ENCODE data around the gene PKP4. TPM values are rescaled to one million over a fixed set of nuclear protein-coding genes. Genes with fewer than 3 reads are reported as not detected.

PKP4 gene
- total and polyA plus RNA-seq, 7 donors: 14.4 to 41.3 (median 27.5) TPM

DNA sequence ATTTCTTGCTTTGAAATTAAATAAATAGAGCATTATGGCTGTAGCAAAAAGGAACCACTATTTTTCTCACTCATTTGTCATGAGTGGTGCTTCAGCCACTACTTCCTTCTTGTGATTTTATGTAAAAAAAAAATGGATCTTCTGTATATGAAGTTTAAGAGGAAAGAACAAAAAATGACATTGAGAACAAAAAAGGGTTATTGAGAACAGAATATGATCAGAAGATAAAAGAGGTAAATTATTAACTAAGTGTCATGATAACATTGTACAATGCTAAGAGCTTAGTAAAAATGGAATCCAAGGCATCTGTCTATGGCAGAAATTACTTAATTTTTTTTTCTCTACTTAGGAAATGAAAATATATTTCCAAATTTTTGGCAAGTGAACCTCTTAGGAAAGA is 103.5 kb downstream of the PKP4 start:
- Histone ChIP-seq H3K27ac (no peak overlapping the region), H3K4me3 (no peak overlapping the region), H3K4me1 (no peaks in the 10 kb centered on the region), H3K36me3 (no peaks in the 10 kb centered on the region), H3K27me3 (no peaks in the 10 kb centered on the region), H3K9me3 (no peaks in the 10 kb centered on the region)
- intact Hi-C loops (cut with DNase I): no loop called here
- TF ChIP-seq EP300 (IDR thresholded peaks at IDR 0.05): no peak
- no peak for TF ChIP-seq POLR2A (IDR thresholded peaks at IDR 0.05)
- TF ChIP-seq POLR2AphosphoS5 (IDR thresholded peaks at IDR 0.05): no peak
- TF ChIP-seq CTCF (IDR thresholded peaks at IDR 0.05): no peak
- no peak for DNase-seq

DNA sequence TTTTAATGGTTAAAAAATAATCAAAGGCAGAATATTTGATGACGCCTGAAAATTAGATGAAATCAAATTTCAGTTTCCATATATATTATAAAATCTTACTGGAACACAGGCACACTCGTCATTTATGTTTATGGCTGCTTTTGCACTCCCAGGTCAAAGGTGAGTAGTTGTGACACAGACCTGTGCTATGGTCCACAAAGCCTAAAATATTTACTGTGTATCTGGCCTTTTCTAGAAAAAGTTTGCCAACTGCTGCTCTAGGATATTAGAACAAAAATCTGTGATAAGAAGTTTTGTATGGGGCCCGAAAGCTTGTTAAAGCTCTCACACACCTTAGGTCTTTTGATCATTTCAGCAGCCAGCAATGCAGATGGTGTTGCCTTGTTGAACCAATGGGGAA is 104.3 kb downstream of the PKP4 start:
- Histone ChIP-seq H3K4me1 (no peaks in the 10 kb centered on the region), H3K27ac (no peak overlapping the region), H3K27me3 (no peaks in the 10 kb centered on the region), H3K9me3 (no peaks in the 10 kb centered on the region), H3K4me3 (no peak overlapping the region), H3K36me3 (no peaks in the 10 kb centered on the region)
- TF ChIP-seq CTCF (IDR thresholded peaks at IDR 0.05) (no peak), POLR2AphosphoS5 (IDR thresholded peaks at IDR 0.05) (no peak), EP300 (IDR thresholded peaks at IDR 0.05) (no peak), POLR2A (IDR thresholded peaks at IDR 0.05) (no peak)
- 41 to 82% methylated on average over 3 of the region's 3 CpGs for WGBS, 2 donors
- intact Hi-C loops (cut with DNase I): no loop called here
- DNase-seq: no peak

GRCh38 chr2:158567208-158567607 is 110.5 kb downstream of the PKP4 start:
- Histone ChIP-seq H3K27me3 (no peaks in the 10 kb centered on the region), H3K27ac (no peak overlapping the region), H3K9me3 (no peaks in the 10 kb centered on the region), H3K4me3 (no peak overlapping the region), H3K4me1 (no peaks in the 10 kb centered on the region), H3K36me3 (no peaks in the 10 kb centered on the region)
- intact Hi-C loops (cut with DNase I): no loop called here
- 89 to 92% methylated on average over 2 of the region's 2 CpGs for WGBS, 2 donors
- DNase-seq: no peak
- no peak for TF ChIP-seq CTCF (IDR thresholded peaks at IDR 0.05)
- no peak for TF ChIP-seq EP300 (IDR thresholded peaks at IDR 0.05)
- TF ChIP-seq POLR2A (IDR thresholded peaks at IDR 0.05): no peak
- no peak for TF ChIP-seq POLR2AphosphoS5 (IDR thresholded peaks at IDR 0.05)

DNA sequence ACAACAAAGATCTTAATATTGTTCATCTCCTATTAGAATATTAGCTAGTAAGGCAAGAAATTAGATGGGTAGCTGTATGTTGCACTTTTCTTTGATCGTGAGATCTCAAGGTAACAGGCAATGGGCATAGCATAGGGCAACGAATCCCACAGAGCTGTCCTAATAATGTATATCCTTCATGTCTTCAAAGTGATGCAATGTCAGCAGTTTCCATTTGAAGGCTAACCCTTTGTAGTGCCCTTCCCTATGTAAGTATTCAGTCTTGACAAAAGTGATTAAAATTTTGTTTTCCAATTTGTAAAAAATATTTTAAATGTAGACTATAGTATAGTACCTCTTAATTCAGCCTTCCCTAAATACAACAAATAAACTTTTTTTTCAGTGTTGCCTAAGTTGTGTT is 112.5 kb downstream of the PKP4 start:
- no peaks in the 10 kb centered on the region for H3K9me3 ChIP-seq
- TF ChIP-seq EP300 (IDR thresholded peaks at IDR 0.05) (no peak), POLR2A (IDR thresholded peaks at IDR 0.05) (no peak), CTCF (IDR thresholded peaks at IDR 0.05) (no peak), POLR2AphosphoS5 (IDR thresholded peaks at IDR 0.05) (no peak)
- DNase-seq: no peak
- H3K4me3 ChIP-seq: no peak overlapping the region
- intact Hi-C loops (cut with DNase I): no loop called here
- no peak overlapping the region for H3K27ac ChIP-seq
- 97% methylated on average over 2 of the region's 2 CpGs for WGBS, 2 donors
- H3K27me3 ChIP-seq: no peaks in the 10 kb centered on the region
- no peaks in the 10 kb centered on the region for H3K36me3 ChIP-seq
- no peaks in the 10 kb centered on the region for H3K4me1 ChIP-seq

GRCh38 chr2:158570869-158571268 is 114.1 kb downstream of the PKP4 start:
- no peaks in the 10 kb centered on the region for H3K36me3 ChIP-seq
- no peaks in the 10 kb centered on the region for H3K27me3 ChIP-seq
- TF ChIP-seq POLR2A (IDR thresholded peaks at IDR 0.05) (no peak), CTCF (IDR thresholded peaks at IDR 0.05) (no peak), POLR2AphosphoS5 (IDR thresholded peaks at IDR 0.05) (no peak), EP300 (IDR thresholded peaks at IDR 0.05) (no peak)
- WGBS, 2 donors: 96 to 98% methylated on average over 3 of the region's 3 CpGs
- no peaks in the 10 kb centered on the region for H3K9me3 ChIP-seq
- no peaks in the 10 kb centered on the region for H3K4me1 ChIP-seq
- no peak overlapping the region for H3K4me3 ChIP-seq
- intact Hi-C loops (cut with DNase I): no loop called here
- no peak overlapping the region for H3K27ac ChIP-seq
- DNase-seq: no peak
